ENCODE measurements around the gene PRKG1.

- no peak for TF ChIP-seq CTCF (IDR thresholded peaks at IDR 0.05)
- TF ChIP-seq POLR2A (IDR thresholded peaks at IDR 0.05) = no peak
These were observed 414.6 kb downstream of the PRKG1 start for GRCh38 chr10:51488766-51489408.
